ENCODE data around the gene PCNX1.

DNA sequence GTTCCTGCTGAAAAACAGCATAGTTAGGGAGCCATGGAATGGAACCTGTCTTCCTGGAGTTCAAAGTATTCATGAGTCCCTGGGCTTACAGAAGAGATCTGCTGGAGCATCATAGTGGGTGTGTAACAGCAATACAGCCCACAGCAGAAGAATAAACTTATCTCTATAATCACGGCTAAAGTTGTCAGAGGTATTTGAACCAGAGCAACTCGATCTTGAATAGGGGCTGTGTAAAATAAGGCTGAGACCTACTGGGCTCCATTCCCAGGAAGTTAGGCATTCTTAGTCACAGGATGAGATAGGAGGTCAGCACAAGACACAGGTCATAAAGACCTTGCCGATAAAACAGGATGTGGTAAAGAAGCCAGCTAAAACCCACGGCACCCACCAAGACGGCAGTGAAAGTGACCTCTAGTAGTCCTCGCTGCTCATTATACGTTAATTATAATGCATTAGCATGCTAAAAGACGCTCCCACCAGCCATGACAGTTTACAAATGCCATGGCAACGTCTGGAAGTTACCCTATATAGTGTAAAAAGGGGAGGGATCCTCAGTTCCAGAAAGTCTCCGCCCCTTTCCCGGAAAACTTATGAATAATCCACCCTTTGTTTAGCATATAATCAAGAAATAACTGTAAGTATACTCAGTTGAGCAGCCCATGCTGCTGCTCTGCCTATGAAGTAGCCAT lies 223.4 kb downstream of the PCNX1 start:
- TF ChIP-seq TAF1 (IDR thresholded peaks at IDR 0.05; ENCODE audit: low read depth) (no peak), EP300 (IDR thresholded peaks at IDR 0.05; ENCODE audit: borderline replicate concordance) (no peak), TEAD4 (IDR thresholded peaks at IDR 0.05) (no peak), RAD21 (IDR thresholded peaks at IDR 0.05; ENCODE audit: low read depth) (no peak), CEBPB (IDR thresholded peaks at IDR 0.05) (no peak), FOXM1 (IDR thresholded peaks at IDR 0.05; ENCODE audit: borderline replicate concordance, low read depth) (no peak), NFIC (IDR thresholded peaks at IDR 0.05) (no peak)
- TF ChIP-seq, protein P1, sequence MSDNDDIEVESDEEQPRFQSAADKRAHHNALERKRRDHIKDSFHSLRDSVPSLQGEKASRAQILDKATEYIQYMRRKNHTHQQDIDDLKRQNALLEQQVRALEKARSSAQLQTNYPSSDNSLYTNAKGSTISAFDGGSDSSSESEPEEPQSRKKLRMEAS (IDR thresholded peaks at IDR 0.05): no peak
- TF ChIP-seq, protein P2, sequence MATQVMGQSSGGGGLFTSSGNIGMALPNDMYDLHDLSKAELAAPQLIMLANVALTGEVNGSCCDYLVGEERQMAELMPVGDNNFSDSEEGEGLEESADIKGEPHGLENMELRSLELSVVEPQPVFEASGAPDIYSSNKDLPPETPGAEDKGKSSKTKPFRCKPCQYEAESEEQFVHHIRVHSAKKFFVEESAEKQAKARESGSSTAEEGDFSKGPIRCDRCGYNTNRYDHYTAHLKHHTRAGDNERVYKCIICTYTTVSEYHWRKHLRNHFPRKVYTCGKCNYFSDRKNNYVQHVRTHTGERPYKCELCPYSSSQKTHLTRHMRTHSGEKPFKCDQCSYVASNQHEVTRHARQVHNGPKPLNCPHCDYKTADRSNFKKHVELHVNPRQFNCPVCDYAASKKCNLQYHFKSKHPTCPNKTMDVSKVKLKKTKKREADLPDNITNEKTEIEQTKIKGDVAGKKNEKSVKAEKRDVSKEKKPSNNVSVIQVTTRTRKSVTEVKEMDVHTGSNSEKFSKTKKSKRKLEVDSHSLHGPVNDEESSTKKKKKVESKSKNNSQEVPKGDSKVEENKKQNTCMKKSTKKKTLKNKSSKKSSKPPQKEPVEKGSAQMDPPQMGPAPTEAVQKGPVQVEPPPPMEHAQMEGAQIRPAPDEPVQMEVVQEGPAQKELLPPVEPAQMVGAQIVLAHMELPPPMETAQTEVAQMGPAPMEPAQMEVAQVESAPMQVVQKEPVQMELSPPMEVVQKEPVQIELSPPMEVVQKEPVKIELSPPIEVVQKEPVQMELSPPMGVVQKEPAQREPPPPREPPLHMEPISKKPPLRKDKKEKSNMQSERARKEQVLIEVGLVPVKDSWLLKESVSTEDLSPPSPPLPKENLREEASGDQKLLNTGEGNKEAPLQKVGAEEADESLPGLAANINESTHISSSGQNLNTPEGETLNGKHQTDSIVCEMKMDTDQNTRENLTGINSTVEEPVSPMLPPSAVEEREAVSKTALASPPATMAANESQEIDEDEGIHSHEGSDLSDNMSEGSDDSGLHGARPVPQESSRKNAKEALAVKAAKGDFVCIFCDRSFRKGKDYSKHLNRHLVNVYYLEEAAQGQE (IDR thresholded peaks at IDR 0.05; ENCODE audit: low read depth): no peak

Data from Ishikawa (cell line).